Left kidney (tissue), 2 donors: ENCODE results near the gene NUDT5. TPM values are rescaled to one million over a fixed set of nuclear protein-coding genes. Genes with fewer than 3 reads are reported as not detected.
"Not testable (repeated sequence)": the region's sequence is repeated elsewhere in the genome, so short reads cannot be mapped to it uniquely, and the experiment has no call there.

Experiments
- DNase-seq: peaks from one replicate; pipeline ENCODE4 v3.0.0-alpha.2; 2013
- polyA plus RNA-seq: library from polyadenylated mRNA; unstranded; fragments of 120-200 nt; gene quantifications from one replicate; pipeline ENCODE4 v1.2.1, GENCODE V29; 2013; ENCODE audit not compliant: insufficient read length

Gene NUDT5
- polyA plus RNA-seq, 1 donor, result 93.3 TPM

DNA sequence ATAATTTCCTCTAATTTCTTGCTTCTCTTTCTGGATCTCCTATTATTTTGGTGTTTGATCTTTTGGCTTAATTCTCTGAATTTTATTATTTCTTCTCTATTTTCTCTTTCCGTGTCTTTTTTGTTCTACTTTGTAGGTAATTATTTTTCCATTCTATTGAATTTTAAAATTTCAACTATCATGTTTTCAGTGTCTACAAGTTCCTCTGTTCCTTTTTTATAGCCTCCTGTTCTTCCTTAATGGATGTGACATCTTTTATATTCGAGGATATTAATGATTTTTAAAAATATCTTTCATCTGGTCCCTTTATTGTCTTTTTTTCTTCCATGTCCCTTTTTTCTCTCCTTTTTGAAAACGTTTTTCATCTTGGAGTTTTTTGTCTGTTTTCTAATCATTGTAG is 11.4 kb upstream of the NUDT5 start:
- DNase-seq, result no peak

DNA sequence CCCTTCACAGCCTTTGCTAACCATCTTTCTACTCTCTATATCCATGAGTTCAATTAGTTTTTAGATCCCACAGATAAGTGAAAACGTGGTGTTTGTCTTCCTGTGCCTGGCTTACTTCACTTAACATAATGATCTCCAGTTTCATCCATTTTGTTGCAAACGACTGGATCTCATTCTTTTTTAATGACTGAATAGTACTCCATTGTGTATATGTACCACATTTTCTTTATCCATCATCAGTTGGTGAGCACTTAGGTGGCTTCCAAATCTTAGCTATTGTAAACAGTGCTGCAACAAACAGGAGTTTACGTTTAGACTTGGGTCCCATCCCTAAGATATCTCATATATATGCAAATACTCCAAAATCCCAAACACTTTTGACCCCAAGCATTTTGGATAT is 9.4 kb upstream of the NUDT5 start:
- no peak for DNase-seq

DNA sequence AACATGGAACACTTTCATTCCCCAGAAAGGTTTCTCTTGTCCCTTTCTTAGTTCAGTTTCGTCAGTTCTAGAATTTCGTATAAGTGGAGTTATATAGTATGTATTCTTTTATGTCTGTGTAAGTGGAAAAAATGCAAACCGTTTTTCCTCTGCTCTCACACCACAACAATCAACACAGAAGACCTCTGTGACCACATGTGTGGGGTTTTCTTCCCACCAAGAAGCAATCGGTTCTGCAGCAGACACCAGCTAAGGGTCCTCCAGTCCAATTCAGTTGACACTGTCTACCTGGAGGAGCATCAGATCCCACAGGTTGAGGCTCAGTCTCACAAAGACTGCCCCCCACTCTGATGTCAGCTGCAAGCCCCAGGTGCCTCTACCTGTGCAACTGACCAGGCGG is 6.5 kb upstream of the NUDT5 start:
- DNase-seq, result no peak

DNA sequence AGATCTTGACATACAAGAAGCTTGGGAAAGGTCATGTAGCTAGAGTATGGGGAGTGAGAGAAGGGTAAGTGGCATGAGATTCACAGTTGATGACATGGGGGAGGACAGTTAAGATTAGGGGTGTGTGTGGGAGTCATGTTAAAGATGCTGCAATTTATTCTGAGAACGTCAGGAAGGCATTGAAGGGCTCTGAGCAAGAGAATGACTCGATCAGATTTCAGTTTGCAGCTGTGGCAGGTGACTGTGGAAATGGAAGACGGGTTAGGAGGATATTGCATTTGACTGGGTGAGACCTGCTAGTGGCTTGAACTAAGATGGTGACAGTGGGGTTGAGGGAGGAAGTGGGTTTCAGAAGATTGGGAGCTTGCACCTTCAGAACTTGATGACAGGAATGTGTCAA is 5.9 kb upstream of the NUDT5 start:
- DNase-seq, result no peak

DNA sequence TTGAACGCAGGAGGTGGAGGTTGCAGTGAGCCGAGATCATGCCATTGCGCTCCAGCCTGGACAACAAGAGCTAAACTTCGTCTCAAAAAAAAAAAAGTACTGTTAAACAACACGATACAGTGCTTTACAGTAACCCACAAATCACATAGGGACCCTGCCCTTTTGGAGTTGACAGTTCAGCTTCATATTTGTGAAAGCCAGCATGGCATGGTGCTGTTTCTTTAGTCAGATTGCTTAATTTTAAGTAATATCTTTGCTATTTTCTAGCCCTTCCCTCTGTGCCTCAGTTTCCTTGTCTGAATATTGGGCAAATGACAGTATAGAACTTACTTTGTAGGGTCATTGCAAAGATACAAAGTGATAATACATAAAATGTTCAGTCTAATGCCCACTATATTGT is 5.2 kb upstream of the NUDT5 start:
- DNase-seq, result no peak

DNA sequence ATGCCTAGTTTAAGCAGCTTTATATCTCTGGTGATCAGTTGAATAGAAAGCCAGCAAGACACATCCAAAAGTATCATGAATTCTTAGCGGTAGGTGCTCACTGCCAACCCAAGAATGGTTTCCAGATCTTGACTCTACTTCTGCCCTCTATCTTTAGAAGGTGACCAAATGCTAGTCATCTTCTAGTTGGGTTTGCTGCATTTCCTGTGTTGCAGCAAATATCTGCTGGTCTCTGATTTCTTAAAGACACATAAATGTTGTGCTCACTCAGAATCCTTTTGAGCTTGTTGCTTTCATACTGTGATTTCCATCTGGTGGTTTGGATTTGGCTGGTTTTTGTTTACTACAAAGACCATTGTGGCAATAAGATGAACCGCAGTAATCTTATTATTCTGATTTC is 2.5 kb upstream of the NUDT5 start:
- no peak for DNase-seq

DNA sequence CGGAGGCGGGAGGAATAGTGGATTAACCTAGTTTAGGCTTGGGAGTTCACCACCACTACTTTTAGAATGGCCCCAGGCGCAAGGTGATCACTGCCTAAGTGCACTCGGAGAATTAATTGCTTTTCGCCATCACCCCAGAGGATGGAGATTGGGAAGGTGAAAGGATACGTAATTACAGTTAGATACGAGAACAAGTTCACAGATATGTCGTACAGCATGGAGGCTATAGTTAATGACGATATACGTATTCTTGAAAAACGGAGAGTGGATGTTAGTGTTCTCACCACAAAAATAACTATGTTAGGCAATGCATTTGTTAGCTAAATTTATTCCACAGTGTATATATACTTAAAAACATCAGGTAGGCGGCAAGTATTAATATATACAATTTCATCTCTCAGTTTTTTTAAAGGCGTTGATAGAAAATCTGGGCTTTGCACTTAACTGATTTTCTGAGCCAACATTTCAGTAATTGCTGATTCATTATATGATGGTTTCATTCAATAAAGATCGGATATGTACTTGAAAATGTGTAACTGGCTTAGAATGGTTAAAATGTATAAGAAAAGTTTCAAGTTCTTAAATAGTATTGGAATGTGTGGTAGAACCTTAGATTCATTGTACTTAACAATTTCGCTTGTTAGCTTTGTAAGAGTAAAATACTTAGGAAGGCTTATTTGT is 980 bp upstream of the NUDT5 start:
- DNase-seq, result peak; percentile 12

DNA sequence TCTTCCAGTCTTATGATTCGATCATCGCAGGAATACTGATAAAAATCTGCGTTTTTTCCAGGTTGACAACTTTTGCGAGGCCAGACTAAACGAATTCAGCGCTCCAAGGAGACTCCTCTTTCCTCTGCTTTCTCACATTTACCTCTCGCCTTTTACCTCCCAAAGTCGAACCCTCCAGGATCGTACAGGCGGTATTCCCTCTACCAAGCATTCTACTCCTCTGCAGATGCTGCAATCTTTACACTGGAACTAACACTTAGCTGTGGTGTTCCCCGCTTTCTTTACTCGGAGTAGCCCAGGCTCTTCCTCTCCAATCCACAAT is 449 bp downstream of the NUDT5 start:
- no peak for DNase-seq

DNA sequence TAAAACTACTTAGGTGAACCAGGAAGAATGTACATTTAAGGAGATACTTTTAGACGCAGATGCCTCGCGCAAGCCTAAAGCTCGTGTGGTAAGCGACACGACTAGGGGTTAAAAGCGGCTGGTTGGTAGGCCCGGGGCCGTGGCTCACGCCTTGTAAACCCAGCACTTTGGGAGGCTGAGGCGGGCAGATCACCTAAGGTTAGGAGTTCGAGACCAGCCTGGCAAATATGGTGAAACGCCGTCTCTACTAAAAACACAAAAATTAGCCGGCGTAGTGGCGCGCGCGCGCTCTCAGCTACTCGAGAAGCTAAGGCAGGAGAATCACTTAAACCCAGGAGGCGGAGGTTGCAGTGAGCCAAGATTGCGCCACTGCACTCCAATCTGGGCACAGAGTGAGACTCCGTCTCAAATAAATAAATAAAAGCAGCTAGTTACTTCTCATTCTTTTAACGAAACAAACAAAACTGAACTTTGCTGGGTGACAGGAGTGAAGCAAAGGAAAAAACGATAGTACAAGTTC is 879 bp downstream of the NUDT5 start:
- no peak for DNase-seq

DNA sequence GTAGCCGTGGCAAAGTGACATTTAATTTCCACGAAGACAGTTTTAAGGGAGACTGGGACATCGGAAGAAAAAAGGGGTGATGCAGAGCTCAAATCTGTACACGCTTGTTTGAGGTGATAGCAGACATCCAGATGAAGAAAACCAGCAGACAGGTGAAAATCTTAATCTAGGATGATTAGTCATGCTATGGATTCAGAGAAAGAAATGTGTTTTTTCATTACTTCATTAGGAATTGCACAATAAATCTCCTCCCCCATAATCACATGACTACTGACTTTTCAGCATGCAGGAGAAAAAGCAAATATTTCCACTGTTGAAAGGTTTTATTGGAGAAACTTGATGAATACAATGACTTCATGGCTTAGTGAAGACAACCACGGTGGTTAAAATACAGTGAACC is 2.5 kb downstream of the NUDT5 start:
- no peak for DNase-seq

DNA sequence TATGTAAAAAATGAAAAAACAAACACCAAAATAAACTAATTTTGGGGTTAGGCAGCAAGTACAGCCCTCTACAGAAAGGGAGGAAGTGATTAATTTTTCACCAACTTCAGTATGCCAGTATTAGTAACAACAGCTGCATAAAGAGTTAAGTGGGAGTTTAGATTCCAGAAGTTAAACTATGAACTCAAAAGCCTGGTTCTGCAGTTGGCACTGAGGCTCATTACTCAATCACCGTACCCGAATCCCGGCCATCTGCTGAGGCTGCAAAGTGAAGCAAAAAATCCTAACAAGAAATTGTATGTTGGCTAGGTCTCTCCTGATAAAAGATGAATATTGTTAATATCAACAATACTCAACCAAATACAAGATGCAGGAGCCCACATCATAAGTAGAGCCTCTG is 4.0 kb downstream of the NUDT5 start:
- DNase-seq, result no peak

DNA sequence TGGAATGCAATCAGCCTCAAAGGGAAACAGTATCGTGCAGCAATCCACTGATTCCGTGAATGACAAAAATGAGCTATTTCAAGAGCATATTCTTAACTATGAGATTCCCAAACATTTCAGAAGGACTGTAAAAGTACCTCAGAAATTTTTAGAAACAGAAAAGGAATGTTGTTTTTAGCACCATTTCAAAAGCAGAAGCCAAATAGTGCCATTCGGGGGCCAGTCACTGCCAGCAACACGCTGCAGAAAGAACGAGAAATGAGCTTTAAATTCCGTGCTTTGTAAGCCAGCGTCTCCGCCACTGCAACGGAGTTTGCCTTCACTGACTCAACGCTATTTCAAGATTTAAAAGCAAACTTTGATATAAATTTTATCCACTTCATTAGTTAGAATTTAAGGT is 6.3 kb downstream of the NUDT5 start:
- no peak for DNase-seq

DNA sequence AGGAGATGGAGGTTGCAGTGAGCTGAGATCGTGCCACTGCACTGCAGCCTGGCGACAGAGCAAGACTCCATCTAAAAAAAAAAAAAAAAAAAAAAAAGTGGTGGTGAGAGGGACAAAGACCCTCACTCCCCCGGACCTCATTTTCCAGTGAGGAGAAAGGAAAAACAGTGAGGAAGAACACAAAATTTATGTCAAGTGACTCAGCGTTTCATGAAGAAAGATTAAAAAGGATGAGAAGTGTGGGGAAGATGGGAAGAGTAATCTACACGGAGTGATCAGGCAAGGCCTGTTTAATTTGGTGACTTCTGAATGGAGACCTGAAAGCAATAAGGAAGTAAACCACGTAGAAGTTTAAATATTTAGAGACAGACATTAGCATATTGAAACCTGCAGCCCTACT is 7.0 kb downstream of the NUDT5 start:
- DNase-seq, result no peak

DNA sequence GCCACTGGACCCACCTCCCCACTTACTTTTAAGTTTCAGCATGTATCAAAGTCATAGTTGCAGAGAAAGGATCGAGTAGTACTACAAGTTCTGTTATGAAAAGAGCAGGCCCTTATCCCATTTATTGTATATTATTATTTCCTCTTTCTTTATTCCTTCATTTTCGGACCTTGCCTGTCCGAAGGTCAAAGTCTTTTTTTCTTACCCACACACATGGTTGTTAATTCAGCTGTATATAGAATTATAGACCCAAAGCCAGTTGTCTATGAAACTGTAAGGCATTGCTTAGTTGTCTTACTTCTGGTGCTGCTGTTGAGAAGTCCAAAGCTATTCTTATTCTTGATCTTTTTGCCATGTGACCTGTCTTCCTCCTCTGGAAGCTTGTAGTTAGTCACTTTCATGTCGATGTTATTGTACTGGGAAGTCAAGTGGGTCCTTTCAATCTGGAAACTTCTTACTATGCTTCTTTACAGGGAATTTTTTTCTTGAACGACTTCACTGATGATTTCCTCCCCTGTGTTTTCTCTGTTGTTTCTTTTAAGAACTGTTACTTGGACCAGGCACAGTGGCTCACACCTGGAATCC is 8.3 kb downstream of the NUDT5 start:
- DNase-seq, result no peak

DNA sequence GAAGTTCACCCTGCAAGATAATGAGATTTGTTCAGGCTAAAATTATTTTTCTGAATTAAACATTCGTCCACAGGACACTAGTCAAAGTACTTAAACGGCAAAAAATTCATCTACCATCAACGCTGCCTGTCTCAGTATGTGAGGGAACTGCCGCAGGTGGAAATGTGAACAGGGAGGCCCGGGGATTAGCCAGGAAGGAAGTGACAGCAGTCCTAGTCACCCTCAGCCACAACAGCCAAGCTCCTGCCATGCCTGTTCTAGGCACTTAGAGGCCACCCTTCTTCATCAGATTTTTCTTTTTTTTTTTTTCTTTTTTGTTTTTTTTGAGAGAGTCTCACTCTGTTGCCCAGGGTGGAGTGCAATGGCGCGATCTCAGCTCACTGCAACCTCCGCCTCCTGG is 9.4 kb downstream of the NUDT5 start:
- no peak for DNase-seq

DNA sequence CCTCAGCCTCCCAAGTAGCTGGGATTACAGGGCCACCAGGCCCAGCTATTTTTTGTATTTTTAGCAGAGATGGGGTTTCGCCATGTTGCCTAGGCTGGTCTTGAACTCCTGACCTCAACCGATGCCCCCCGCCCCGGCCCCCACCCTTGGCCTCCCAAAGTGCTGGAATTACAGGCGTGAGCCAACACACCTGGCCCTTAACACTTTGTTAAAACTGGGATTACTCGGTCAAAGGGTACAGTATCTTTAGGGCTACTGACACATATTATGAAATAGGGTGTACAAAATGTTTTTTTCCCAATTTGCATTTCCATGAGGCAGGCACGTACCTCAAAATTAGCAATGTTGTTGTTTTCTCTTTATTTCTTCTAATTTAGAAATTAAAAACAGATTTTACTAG is 11.5 kb downstream of the NUDT5 start:
- DNase-seq, result no peak

DNA sequence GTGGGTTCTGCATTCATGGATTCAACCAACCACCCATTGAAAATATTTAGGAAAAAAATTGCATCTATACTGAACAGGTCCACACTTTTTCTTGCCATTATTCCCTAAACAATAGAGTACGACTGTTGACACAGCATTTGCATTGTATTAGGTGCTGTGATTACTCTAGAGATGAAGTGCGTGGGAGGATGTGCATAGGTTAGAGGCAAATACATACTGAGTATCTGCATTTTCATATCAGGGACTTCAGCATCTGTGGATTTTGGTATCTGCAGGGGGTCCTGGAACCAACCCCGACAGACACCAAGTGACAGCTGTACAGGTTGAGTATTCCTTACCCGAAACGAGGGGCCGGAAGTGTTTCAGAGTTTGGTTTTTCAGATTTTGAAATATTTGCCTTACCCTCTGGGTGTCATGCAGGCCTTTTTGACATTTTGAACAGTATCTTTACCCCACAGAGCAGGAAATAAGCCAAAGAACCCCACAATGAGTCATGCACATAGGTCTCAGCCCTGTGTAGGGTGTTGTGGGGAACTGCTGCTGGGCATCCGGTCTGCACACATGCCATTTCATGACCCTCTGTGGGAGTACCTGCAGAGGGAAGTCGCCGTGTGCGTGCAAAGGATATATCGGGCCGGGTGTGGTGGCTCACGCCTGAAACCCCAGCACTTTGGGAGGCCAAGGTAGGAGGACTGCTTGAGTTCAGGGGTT is 14.5 kb downstream of the NUDT5 start:
- no peak for DNase-seq

DNA sequence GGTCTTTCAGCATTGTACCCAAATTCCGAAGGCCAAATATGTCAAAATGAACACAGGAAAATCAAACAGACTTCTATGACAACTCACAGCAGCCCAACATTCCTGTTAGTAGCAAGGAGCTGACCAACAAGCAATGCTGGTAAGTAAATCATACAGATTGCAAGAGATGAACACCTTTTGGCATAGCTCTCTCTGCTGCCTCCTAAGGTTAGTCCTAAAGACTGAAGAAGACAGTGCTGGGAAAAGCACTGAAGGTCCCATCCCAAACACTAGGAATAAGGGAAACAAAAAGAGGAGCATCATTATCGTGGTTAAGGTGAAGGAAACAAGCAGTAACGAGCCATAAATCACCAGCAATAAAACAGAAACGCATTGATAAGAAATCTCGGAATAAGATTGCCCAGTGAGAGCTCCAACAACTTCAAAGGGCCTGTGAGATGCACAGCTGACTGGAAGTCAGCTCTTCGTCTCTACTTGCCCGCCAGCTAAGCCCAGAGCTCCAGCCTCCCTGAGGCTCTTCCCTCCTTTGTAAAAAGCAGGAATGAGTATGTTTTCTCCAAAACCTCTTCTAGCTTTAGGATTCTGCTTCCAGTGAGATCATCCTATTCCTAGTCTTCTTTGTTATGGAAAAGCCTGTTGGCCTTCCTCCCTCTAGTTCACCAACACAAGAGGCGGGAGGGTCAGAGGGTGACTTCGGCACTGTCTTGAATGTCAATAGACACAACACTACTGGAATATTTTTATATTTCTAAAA is 15.3 kb downstream of the NUDT5 start:
- no peak for DNase-seq

DNA sequence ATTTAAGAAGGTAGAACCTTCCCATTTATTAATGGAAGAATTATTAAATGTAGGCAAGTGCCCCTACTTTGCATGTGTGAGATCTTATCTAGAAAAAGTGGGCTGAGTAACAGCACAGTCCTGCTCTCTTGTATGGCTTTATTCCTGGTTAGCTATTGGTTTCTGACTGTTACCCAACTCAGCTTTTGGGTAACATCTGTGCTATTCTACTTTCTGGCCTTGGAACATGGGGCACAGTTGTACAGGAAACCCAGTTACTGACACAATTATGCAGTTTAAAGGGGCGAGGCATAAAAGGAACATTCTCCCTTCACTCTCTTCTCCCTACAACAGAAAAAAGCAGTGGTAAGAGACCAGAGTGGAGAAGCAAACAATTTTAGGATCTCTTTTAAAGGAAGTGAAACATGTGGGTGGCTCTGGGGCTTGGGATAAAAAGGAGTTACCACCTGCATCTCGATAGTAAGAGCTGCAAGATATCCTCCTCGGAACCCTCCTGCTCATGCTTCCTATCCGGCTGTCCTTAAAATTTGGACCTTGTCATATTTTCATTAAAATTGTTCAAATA is 16.0 kb downstream of the NUDT5 start:
- DNase-seq, result no peak

DNA sequence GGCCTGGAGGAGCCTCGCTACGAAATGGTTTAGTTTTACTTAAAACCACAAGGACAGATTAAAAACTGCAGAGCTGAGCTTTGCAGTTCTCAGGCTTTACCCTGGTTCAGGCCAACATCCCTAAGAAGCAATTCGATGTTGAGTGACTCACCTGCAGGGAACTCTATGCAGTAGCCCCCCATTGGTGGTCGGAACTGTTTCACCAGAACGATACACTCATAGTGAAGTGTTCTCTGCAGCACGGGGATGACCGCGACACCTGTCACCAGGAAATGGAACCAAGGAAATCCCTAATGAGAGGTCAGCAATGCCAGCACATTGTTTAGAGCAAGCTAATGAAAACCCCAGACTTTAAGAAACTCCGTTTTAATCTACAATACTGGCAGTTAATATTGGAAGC is 18.0 kb downstream of the NUDT5 start:
- no peak for DNase-seq

DNA sequence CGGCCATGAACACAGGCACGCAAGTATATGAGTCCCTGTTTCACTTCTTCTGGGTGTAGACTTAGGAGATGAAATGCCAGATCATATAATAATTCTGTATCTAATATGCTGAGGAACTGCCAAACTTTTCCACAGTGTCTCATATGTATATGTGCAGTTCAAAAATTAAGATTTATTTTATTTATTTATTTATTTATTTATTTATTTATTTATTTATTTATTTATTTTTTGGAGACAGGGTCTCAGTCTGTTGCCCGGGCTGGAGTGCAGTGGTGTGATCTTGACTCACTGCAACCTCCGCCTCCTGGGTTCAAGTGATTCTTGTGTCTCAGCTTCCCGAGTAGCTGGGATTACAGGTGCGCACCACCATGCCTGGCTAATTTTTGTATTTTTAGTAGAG is 24.2 kb downstream of the NUDT5 start:
- not testable (repeated sequence) for DNase-seq

DNA sequence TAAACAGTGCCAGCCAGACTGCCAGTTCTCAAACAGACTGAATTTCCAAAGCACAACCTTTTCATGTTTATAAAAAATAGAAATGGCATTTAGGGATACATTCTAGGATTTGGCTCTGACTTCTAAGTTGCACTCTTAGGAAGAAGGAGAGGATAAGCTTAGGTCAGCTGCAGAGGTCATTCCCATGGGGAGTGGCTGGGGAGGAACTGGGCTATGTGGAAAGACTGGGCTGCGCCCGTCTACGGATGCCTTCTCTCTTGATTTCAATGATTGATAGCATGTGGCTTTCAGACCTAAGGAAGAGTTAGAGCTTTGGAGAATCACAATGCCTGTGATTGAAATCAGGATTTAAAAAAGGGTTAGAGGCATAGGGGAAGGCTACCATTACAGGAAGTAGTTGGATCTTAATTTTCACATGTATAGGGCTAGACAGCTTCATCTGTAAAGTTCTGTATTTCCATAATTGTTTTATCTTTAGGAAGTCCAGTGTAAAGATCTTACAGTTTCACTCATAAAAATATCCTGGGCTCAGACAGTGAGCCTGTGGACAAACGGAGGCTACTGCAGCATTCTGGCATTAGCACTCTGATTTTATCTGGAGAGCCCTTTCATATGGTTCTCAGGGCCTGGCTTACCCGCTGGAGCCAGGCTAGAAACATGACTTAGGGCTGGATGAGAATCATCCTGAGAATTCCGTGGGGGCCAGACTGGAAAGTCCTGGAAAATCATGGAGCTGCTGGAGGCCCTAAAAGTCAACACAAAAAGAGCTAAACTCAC is 29.5 kb downstream of the NUDT5 start:
- no peak for DNase-seq
